Activated CD4-positive, CD25-positive, alpha-beta regulatory T cell treated with anti-CD3 and anti-CD28 coated beads, Interleukin-2, amount 50 U/mL, for 24 hours (primary cell): Measurements from ENCODE around the gene QKI.
"Not testable (repeated sequence)": the region's sequence is repeated elsewhere in the genome, so short reads cannot be mapped to it uniquely, and the experiment has no call there.

Experiments
- ATAC-seq, 2 donors: fragments of 150-1000 bp; cut with Tn5 transposase; one replicate each; pipeline ENCODE4 v1.10.0; 2021; ENCODE audit warnings: mild to moderate bottlenecking in 1 of 2, moderate library complexity in 1 of 2

Gene QKI

GRCh38 chr6:163415620-163416556, 1.4 kb downstream of the QKI start:
- no peak for ATAC-seq

- ATAC-seq: no peak
Observed at GRCh38 chr6:163416557-163417253, 2.2 kb downstream of the QKI start.

- ATAC-seq: no peak
Observed at GRCh38 chr6:163417595-163417994, 3.1 kb downstream of the QKI start.

- ATAC-seq: no peak
Observed at GRCh38 chr6:163418311-163419029, 4.0 kb downstream of the QKI start.

- ATAC-seq: no peak
Observed at GRCh38 chr6:163419413-163420288, 5.1 kb downstream of the QKI start.

GRCh38 chr6:163420289-163420614, 5.7 kb downstream of the QKI start:
- no peak for ATAC-seq

DNA sequence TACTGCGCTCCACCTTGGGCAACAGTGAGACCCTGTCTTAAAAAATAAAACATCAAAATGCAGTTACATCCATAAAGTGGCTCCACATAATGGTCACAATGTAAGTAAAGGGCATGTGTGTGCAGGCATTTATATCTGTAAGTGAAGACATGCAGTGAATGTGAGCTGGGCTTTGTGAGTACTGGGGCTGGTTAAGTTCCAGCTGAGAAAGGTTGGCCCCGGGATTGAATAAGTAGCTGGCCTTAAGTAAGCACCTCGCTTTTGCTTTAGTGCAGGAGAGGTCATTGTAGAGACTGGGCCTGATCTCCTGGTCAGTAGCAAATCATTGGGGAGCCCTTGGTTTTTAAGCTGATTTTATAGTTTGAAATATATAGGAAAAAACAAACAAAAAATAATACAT, 8.0 kb downstream of the QKI start:
- ATAC-seq: no peak

GRCh38 chr6:163423696-163424095, 9.2 kb downstream of the QKI start:
- no peak for ATAC-seq

GRCh38 chr6:163427498-163428254, 13.2 kb downstream of the QKI start:
- ATAC-seq: no peak

- ATAC-seq: no peak
Observed at GRCh38 chr6:163428373-163428772, 13.9 kb downstream of the QKI start.

DNA sequence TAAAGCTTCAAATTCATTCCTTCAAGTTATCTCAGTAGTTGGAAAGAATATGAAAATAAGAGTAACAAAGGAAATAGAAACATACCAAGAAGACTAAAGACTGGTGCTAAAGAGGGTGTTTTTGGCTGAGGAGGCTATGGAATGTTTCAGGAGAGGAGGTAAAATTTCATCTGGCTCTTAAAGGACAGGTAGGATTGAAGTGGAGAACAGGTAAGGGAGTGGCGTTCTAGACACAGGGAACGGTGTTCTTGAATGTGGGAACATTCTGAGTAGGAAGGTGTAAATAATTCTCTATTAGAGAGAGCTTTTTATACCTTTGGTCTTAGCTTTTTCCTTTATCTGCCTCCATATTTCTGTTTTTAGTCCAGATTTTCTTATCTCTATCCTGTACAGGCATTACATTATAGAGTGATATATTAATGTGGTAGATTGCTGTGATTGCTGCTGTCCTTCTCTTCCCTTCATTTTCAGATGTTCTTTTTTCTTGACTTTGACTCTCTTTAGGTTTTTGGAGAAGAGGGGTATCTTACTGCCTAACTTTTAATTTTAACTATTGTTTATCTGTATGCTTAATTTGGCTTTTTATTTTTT, 15.4 kb downstream of the QKI start:
- no peak for ATAC-seq

DNA sequence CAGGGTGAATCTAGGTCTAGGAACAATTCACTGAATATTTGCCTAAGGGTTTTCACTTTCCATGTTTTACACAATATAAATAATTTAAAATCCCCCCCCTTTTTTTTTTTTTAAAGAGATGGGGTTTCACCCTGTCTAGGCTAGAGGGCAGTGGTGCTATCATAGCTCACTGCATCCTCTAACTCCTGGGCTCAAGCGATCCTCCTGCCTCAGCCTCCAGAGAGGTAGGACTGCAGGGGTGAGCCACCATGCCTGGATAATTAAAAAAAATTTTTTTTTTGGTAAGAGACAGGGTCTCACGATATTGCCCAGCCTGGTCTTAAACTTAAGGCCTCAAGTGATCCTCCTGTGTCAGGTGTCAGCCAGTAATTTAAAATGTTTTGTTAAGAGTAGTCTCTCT, 17.8 kb downstream of the QKI start:
- ATAC-seq: no peak

DNA sequence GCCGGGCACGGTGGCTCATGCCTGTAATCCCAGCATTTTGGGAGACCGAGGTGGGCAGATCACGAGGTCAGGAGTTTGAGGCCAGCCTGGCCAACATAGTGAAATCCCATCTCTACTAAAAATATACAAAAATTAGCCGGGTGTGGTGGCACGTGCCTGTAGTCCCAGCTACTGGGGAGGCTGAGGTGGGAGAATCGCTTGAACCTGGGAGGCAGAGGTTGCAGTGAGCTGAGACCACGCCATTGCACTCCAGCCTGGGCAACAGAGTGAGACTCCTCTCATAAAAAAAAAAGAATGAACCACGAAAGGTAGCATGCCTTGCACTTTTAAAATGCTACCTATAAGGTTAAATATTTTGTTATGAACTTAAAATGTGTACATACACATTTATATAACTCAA, 19.0 kb downstream of the QKI start:
- not testable (repeated sequence) for ATAC-seq

DNA sequence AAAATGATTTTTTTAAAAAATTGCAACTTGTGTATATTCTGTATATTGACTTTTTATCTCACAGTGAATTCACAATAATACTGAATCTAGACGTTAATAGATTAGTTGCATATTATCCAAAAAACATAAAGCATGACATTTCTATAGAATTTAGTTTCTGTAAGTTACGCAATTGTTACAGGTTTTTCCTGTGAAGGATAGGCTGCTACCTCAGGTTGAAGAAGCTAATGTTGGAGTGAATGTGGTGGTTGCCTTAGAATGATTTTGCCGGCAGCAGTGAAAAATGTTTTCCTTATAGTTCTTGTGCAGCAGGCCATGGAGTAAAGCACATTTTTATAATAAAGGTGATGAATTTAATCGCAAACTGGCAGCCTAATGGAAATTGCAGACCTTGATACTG, 20.5 kb downstream of the QKI start:
- ATAC-seq: no peak

- no peak for ATAC-seq
Observed at GRCh38 chr6:163436843-163437242, 22.3 kb downstream of the QKI start.

- no peak for ATAC-seq
Observed at GRCh38 chr6:163437466-163437865, 22.9 kb downstream of the QKI start.

DNA sequence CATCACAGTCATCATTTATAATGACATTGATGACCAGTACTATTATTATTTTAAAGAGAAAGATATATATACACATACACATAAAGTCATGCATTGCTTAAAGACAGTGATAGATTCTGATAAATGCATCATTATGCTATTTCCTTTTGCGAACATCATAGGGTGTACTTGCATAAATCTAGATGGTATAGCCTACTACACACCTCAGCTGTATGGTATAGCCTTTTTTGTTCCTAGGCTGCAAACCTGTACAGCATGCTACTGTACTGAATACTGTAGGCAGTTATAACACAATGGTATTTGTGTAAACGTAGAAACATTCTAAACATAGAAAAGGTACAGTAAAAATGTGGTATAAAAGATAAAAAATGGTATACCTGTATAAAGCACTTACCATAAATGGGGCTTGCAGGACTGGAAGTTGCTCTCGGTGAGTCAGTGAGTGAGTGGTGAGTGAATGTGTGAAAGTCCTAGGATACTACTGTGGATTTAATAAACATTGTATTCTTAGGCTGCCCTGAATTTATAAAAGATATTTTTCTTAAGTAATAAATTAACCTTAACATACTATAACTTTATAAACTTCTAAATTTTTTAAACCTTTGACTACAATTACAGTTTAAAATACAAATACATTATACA, 23.9 kb downstream of the QKI start:
- no peak for ATAC-seq

DNA sequence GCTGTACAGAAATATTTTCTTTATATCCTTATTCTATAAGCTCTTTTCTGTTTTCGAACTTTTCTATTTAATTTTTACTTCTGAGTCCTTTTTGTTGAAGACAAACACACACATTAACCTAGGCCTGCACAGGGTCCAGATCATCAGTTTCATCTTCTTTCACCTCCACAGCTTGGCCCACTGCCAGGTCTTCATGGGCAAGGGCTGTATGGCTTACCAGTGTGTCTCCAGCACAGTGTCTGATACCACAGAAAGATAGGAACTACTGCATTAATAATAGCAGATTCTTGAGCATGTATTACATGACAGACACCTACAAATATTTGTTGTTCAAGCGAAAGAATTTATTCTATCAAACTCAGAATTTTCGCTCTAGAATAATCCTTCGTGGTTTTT, 24.4 kb downstream of the QKI start:
- no peak for ATAC-seq

GRCh38 chr6:163439390-163439789, 24.9 kb downstream of the QKI start:
- ATAC-seq: not testable (repeated sequence)

- no peak for ATAC-seq
Observed at GRCh38 chr6:163439997-163440396, 25.5 kb downstream of the QKI start.

- no peak for ATAC-seq
Observed at GRCh38 chr6:163442336-163442735, 27.8 kb downstream of the QKI start.
